Muscle layer of colon (tissue), 2 donors: ENCODE measurements around the gene CTIF.
A peak's percentile ranks its signal among the peaks of the same experiment; 100 is the strongest.

ENCODE experiments used
- H3K27ac ChIP-seq: one replicate; pipeline ENCODE4 v1.7.0; 2013; ENCODE audit warnings: low read depth, mild to moderate bottlenecking, low read length, moderate library complexity
- H3K27me3 ChIP-seq, 2 donors: one replicate each; pipeline ENCODE4 v1.7.0; 2013; ENCODE audit warnings: low read length in 2 of 2, mild to moderate bottlenecking in 2 of 2; ENCODE audit not compliant: insufficient read depth in 2 of 2, control insufficient read depth in 1 of 2
- H3K36me3 ChIP-seq: one replicate; pipeline ENCODE4 v1.7.0; 2013; ENCODE audit warnings: mild to moderate bottlenecking, low read length; ENCODE audit not compliant: insufficient read depth
- H3K4me1 ChIP-seq: one replicate; pipeline ENCODE4 v1.7.0; 2013; ENCODE audit warnings: mild to moderate bottlenecking, low read length; ENCODE audit not compliant: insufficient read depth
- H3K4me3 ChIP-seq, 2 donors: one replicate each; pipeline ENCODE4 v1.7.0; 2013; ENCODE audit warnings: low read length in 2 of 2, low read depth in 1 of 2, mild to moderate bottlenecking in 1 of 2, moderate library complexity in 1 of 2
- H3K9ac ChIP-seq: one replicate; pipeline ENCODE4 v1.7.0; 2013; ENCODE audit warnings: low read length
- H3K9me3 ChIP-seq: one replicate; pipeline ENCODE4 v1.7.0; 2013; ENCODE audit warnings: mild to moderate bottlenecking, low read length
- donor health status: abdominal sarcoma.
- donor health status: Adenocarcinoma of cecum.

The CTIF gene

GRCh38 chr18:48781163-48781987 lies 242.5 kb downstream of the CTIF start:
- Histone ChIP-seq H3K36me3 (no peaks in the 10 kb centered on the region), H3K27me3 (no peaks in the 10 kb centered on the region), H3K27ac (peak overlapping the region; percentile 59), H3K9me3 (no peaks in the 10 kb centered on the region), H3K4me3 (peak overlapping the region in 1 of 2 donors; percentile 37), H3K9ac (peak overlapping the region; percentile 44), H3K4me1 (peaks cover 46% of the 10 kb centered on the region)

- H3K36me3 ChIP-seq = no peaks in the 10 kb centered on the region
- H3K9ac ChIP-seq = peak overlapping the region; percentile 44
- H3K27me3 ChIP-seq = no peaks in the 10 kb centered on the region
- no peaks in the 10 kb centered on the region for H3K9me3 ChIP-seq
- H3K4me1 ChIP-seq = peaks cover 46% of the 10 kb centered on the region
- peak overlapping the region in 1 of 2 donors; percentile 25 for H3K4me3 ChIP-seq
- H3K27ac ChIP-seq = peak overlapping the region; percentile 52
Observed at GRCh38 chr18:48781988-48782363, 243.1 kb downstream of the CTIF start.

GRCh38 chr18:48782381-48782861 lies 243.6 kb downstream of the CTIF start:
- H3K9me3 ChIP-seq = no peaks in the 10 kb centered on the region
- peak overlapping the region in 1 of 2 donors; percentile 25 for H3K4me3 ChIP-seq
- H3K36me3 ChIP-seq = no peaks in the 10 kb centered on the region
- H3K9ac ChIP-seq = no peak overlapping the region
- H3K4me1 ChIP-seq = peaks cover 46% of the 10 kb centered on the region
- peak overlapping the region; percentile 52 for H3K27ac ChIP-seq
- no peaks in the 10 kb centered on the region for H3K27me3 ChIP-seq

- peaks cover 43% of the 10 kb centered on the region for H3K4me1 ChIP-seq
- no peaks in the 10 kb centered on the region for H3K27me3 ChIP-seq
- no peak overlapping the region for H3K4me3 ChIP-seq
- peaks cover 2% of the 10 kb centered on the region for H3K36me3 ChIP-seq
- H3K9me3 ChIP-seq = no peaks in the 10 kb centered on the region
- no peak overlapping the region for H3K9ac ChIP-seq
- H3K27ac ChIP-seq = no peak overlapping the region
Observed at GRCh38 chr18:48783616-48784520, 245.0 kb downstream of the CTIF start.

- H3K36me3 ChIP-seq = peaks cover 5% of the 10 kb centered on the region
- no peak overlapping the region for H3K4me3 ChIP-seq
- no peak overlapping the region for H3K9ac ChIP-seq
- H3K4me1 ChIP-seq = peaks cover 35% of the 10 kb centered on the region
- H3K27me3 ChIP-seq = no peaks in the 10 kb centered on the region
- H3K27ac ChIP-seq = no peak overlapping the region
- H3K9me3 ChIP-seq = no peaks in the 10 kb centered on the region
Observed at GRCh38 chr18:48784656-48785055, 245.8 kb downstream of the CTIF start.

- no peak overlapping the region for H3K4me3 ChIP-seq
- peaks cover 30% of the 10 kb centered on the region for H3K4me1 ChIP-seq
- H3K27ac ChIP-seq = no peak overlapping the region
- H3K9me3 ChIP-seq = no peaks in the 10 kb centered on the region
- no peaks in the 10 kb centered on the region for H3K27me3 ChIP-seq
- H3K9ac ChIP-seq = no peak overlapping the region
- peaks cover 5% of the 10 kb centered on the region for H3K36me3 ChIP-seq
Observed at GRCh38 chr18:48785091-48785614, 246.3 kb downstream of the CTIF start.

- Histone ChIP-seq H3K9me3 (no peaks in the 10 kb centered on the region), H3K4me1 (peaks cover 23% of the 10 kb centered on the region), H3K27ac (no peak overlapping the region)
Observed at GRCh38 chr18:48785736-48786454, 247.1 kb downstream of the CTIF start.

GRCh38 chr18:48786455-48787202 lies 247.8 kb downstream of the CTIF start:
- Histone ChIP-seq H3K4me1 (peaks cover 16% of the 10 kb centered on the region), H3K9ac (no peak overlapping the region), H3K27ac (no peak overlapping the region), H3K4me3 (no peak overlapping the region), H3K36me3 (peaks cover 5% of the 10 kb centered on the region), H3K27me3 (no peaks in the 10 kb centered on the region), H3K9me3 (no peaks in the 10 kb centered on the region)

More at GRCh38 chr18:48785736-48786454, 247.1 kb downstream of the CTIF start:
- Histone ChIP-seq H3K9ac (no peak overlapping the region), H3K36me3 (peaks cover 5% of the 10 kb centered on the region), H3K4me3 (no peak overlapping the region), H3K27me3 (no peaks in the 10 kb centered on the region)

- H3K36me3 ChIP-seq = peaks cover 5% of the 10 kb centered on the region
- peaks cover 7% of the 10 kb centered on the region for H3K4me1 ChIP-seq
- H3K9me3 ChIP-seq = no peaks in the 10 kb centered on the region
- no peaks in the 10 kb centered on the region for H3K27me3 ChIP-seq
- no peak overlapping the region for H3K9ac ChIP-seq
- no peak overlapping the region for H3K4me3 ChIP-seq
- no peak overlapping the region for H3K27ac ChIP-seq
Observed at GRCh38 chr18:48787203-48788151, 248.6 kb downstream of the CTIF start.

GRCh38 chr18:48788373-48788772 lies 249.5 kb downstream of the CTIF start:
- Histone ChIP-seq H3K4me1 (no peaks in the 10 kb centered on the region), H3K4me3 (no peak overlapping the region), H3K27me3 (no peaks in the 10 kb centered on the region), H3K9ac (no peak overlapping the region), H3K9me3 (no peaks in the 10 kb centered on the region), H3K36me3 (peaks cover 5% of the 10 kb centered on the region), H3K27ac (no peak overlapping the region)
